MM.1S (cell line): ENCODE results near the gene RARB.

Source experiments
- CTCF ChIP-seq: fragments of 300-600 bp; sonication (generic); IDR thresholded peaks from 2 replicates; pipeline ENCODE4 v1.5.1; 2016; ENCODE audit warnings: antibody characterized with exemption, low read length, mixed read lengths
- EZH2 ChIP-seq: fragments of 300-600 bp; sonication (generic); optimal IDR thresholded peaks from 2 replicates; pipeline ENCODE3; 2017; ENCODE audit warnings: low read depth, mild to moderate bottlenecking, antibody characterized with exemption, low read length, mixed read lengths

- TF ChIP-seq EZH2 (no peak), CTCF (no peak)
Observed at GRCh38 chr3:25580534-25580933, 152.5 kb downstream of the RARB start.
